ENCODE measurements around the gene ANKDD1A. TPM values are rescaled to one million over a fixed set of nuclear protein-coding genes. Genes with fewer than 3 reads are reported as not detected.

Gene ANKDD1A
- total RNA-seq, 1 donor: 6.2 TPM

- DNase-seq (ENCODE audit: insufficient read length, low spot score, missing footprints): no peak
- H3K27ac ChIP-seq (ENCODE audit: low read depth, low read length): no peak overlapping the region
- no peak overlapping the region for H3K4me2 ChIP-seq (ENCODE audit: insufficient read depth, low read length)
- H4K20me1 ChIP-seq (ENCODE audit: insufficient read depth, low read length): no peaks in the 10 kb centered on the region
- no peak overlapping the region for H2AFZ ChIP-seq (ENCODE audit: low read length)
- H3K79me2 ChIP-seq (ENCODE audit: insufficient read depth, low read length): no peaks in the 10 kb centered on the region
- H3K4me3 ChIP-seq (ENCODE audit: insufficient read depth, low read length): no peak overlapping the region
- peaks cover 11% of the 10 kb centered on the region for H3K36me3 ChIP-seq (ENCODE audit: insufficient read depth, low read length)
- no peak for TF ChIP-seq CTCF (IDR thresholded peaks at IDR 0.05; ENCODE audit: extremely low read depth, low read depth, low read length)
- no peaks in the 10 kb centered on the region for H3K4me1 ChIP-seq (ENCODE audit: insufficient read depth, low read length)
- H3K9me3 ChIP-seq (ENCODE audit: low read depth, low read length): no peaks in the 10 kb centered on the region
- no peaks in the 10 kb centered on the region for H3K27me3 ChIP-seq (ENCODE audit: insufficient read depth, low read length)
Measured at GRCh38 chr15:64951777-64952418, 40.2 kb downstream of the ANKDD1A start.

DNA sequence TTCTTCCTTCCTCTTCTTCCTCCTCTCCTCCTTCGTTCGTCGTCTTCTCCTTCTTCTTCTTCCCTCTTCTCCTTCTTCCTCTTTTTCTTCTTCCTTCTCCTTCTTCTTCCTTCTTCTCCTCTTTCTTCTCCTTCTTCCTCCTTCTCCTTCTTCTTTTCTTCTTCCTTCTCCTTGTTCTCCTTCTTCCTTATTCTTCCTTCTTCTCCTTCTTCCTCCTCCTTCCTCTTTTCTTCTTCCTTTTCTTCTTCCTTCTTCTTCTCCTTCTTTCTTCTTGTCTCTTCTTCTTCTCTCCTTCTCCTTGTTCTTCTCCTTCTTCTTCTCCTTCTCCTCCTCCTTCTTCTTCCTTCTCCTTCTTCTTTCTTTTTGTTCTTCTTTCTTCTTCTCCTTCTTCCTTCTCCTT lies 42.7 kb downstream of the ANKDD1A start:
- Histone ChIP-seq H3K36me3 (ENCODE audit: insufficient read depth, low read length) (peaks cover 30% of the 10 kb centered on the region), H3K27me3 (ENCODE audit: insufficient read depth, low read length) (no peaks in the 10 kb centered on the region), H3K4me2 (ENCODE audit: insufficient read depth, low read length) (no peak overlapping the region), H3K79me2 (ENCODE audit: insufficient read depth, low read length) (no peaks in the 10 kb centered on the region), H3K27ac (ENCODE audit: low read depth, low read length) (no peak overlapping the region), H3K4me1 (ENCODE audit: insufficient read depth, low read length) (no peaks in the 10 kb centered on the region), H3K9me3 (ENCODE audit: low read depth, low read length) (no peaks in the 10 kb centered on the region), H2AFZ (ENCODE audit: low read length) (no peak overlapping the region), H3K4me3 (ENCODE audit: insufficient read depth, low read length) (no peak overlapping the region), H4K20me1 (ENCODE audit: insufficient read depth, low read length) (no peaks in the 10 kb centered on the region)
- DNase-seq (ENCODE audit: insufficient read length, low spot score, missing footprints): no peak
- TF ChIP-seq CTCF (IDR thresholded peaks at IDR 0.05; ENCODE audit: extremely low read depth, low read depth, low read length): no peak

- DNase-seq (ENCODE audit: insufficient read length, low spot score, missing footprints): no peak
- H3K36me3 ChIP-seq (ENCODE audit: insufficient read depth, low read length): peaks cover 74% of the 10 kb centered on the region
- no peak overlapping the region for H2AFZ ChIP-seq (ENCODE audit: low read length)
- TF ChIP-seq CTCF (IDR thresholded peaks at IDR 0.05; ENCODE audit: extremely low read depth, low read depth, low read length): no peak
- no peaks in the 10 kb centered on the region for H3K4me1 ChIP-seq (ENCODE audit: insufficient read depth, low read length)
- H3K27ac ChIP-seq (ENCODE audit: low read depth, low read length): no peak overlapping the region
- H4K20me1 ChIP-seq (ENCODE audit: insufficient read depth, low read length): no peaks in the 10 kb centered on the region
- H3K9me3 ChIP-seq (ENCODE audit: low read depth, low read length): no peaks in the 10 kb centered on the region
- H3K79me2 ChIP-seq (ENCODE audit: insufficient read depth, low read length): no peaks in the 10 kb centered on the region
- no peaks in the 10 kb centered on the region for H3K27me3 ChIP-seq (ENCODE audit: insufficient read depth, low read length)
- H3K4me3 ChIP-seq (ENCODE audit: insufficient read depth, low read length): no peak overlapping the region
- H3K4me2 ChIP-seq (ENCODE audit: insufficient read depth, low read length): no peak overlapping the region
Measured at GRCh38 chr15:64959128-64959527, 47.4 kb downstream of the ANKDD1A start.

GRCh38 chr15:64960153-64960552 lies 48.5 kb downstream of the ANKDD1A start:
- Histone ChIP-seq H4K20me1 (ENCODE audit: insufficient read depth, low read length) (no peaks in the 10 kb centered on the region), H3K27ac (ENCODE audit: low read depth, low read length) (no peak overlapping the region), H3K4me3 (ENCODE audit: insufficient read depth, low read length) (no peak overlapping the region), H3K4me1 (ENCODE audit: insufficient read depth, low read length) (no peaks in the 10 kb centered on the region), H3K4me2 (ENCODE audit: insufficient read depth, low read length) (no peak overlapping the region), H3K36me3 (ENCODE audit: insufficient read depth, low read length) (peaks cover 82% of the 10 kb centered on the region), H3K27me3 (ENCODE audit: insufficient read depth, low read length) (no peaks in the 10 kb centered on the region), H3K79me2 (ENCODE audit: insufficient read depth, low read length) (no peaks in the 10 kb centered on the region), H2AFZ (ENCODE audit: low read length) (no peak overlapping the region), H3K9me3 (ENCODE audit: low read depth, low read length) (no peaks in the 10 kb centered on the region)
- no peak for TF ChIP-seq CTCF (IDR thresholded peaks at IDR 0.05; ENCODE audit: extremely low read depth, low read depth, low read length)
- no peak for DNase-seq (ENCODE audit: insufficient read length, low spot score, missing footprints)

Data from osteoblast (primary cell).